GM23338 (cell line): ENCODE results near the gene RNGTT. TPM values are rescaled to one million over a fixed set of nuclear protein-coding genes. Genes with fewer than 3 reads are reported as not detected.

ENCODE experiments used
- ATAC-seq: fragments of 200-7000 bp; cut with Tn5 transposase; 3 replicates; pipeline ENCODE4 v1.9.1; 2020
- DNase-seq: peaks from one replicate; pipeline ENCODE4 v3.0.0-alpha.2; 2015; ENCODE audit warnings: low spot score
- H2AFZ ChIP-seq: fragments of 200-600 bp; sonication (generic); 2 replicates; pipeline ENCODE4 v1.8.0; 2016; ENCODE audit warnings: antibody characterized with exemption, mild to moderate bottlenecking, moderate library complexity
- H3F3A ChIP-seq: fragments of 200-600 bp; sonication (generic); replicated peaks from 2 replicates; pipeline ENCODE4 v1.8.0; 2017; ENCODE audit warnings: antibody characterized with exemption, mixed run types, low read depth
- H3K27ac ChIP-seq: fragments of 200-600 bp; sonication (generic); 2 replicates; pipeline ENCODE4 v1.6.1; 2016; ENCODE audit warnings: low read depth
- H3K27me3 ChIP-seq: fragments of 200-600 bp; sonication (generic); 2 replicates; pipeline ENCODE4 v1.8.0; 2016; ENCODE audit warnings: mild to moderate bottlenecking, mixed run types, moderate library complexity; ENCODE audit not compliant: insufficient read depth
- H3K36me3 ChIP-seq: fragments of 200-600 bp; sonication (generic); 2 replicates; pipeline ENCODE4 v1.8.0; 2016; ENCODE audit warnings: mild to moderate bottlenecking; ENCODE audit not compliant: insufficient read depth
- H3K4me1 ChIP-seq: fragments of 200-600 bp; sonication (generic); 2 replicates; pipeline ENCODE4 v1.8.0; 2016; ENCODE audit warnings: mild to moderate bottlenecking, moderate library complexity; ENCODE audit not compliant: insufficient read depth
- H3K4me2 ChIP-seq: fragments of 200-600 bp; sonication (generic); 2 replicates; pipeline ENCODE4 v1.7.1; 2017; ENCODE audit warnings: mixed run types
- H3K4me3 ChIP-seq: fragments of 200-600 bp; sonication (generic); 2 replicates; pipeline ENCODE4 v1.6.1; 2016; ENCODE audit warnings: mixed run types
- H3K79me2 ChIP-seq: fragments of 200-600 bp; sonication (generic); replicated peaks from 2 replicates; pipeline ENCODE4 v1.8.0; 2017; ENCODE audit warnings: mild to moderate bottlenecking; ENCODE audit not compliant: insufficient read depth
- H3K9me2 ChIP-seq: fragments of 200-600 bp; sonication (generic); 2 replicates; pipeline ENCODE4 v1.8.0; 2017; ENCODE audit not compliant: insufficient read depth
- H4K20me1 ChIP-seq: fragments of 200-600 bp; sonication (generic); replicated peaks from 2 replicates; pipeline ENCODE4 v1.8.0; 2017; ENCODE audit warnings: mild to moderate bottlenecking; ENCODE audit not compliant: insufficient read depth
- H3K27ac Mint-ChIP-seq: 2 replicates; pipeline ENCODE4 v1.8.0; 2020; ENCODE audit warnings: inconsistent platforms, mild to moderate bottlenecking, moderate library complexity, mixed read lengths
- H3K27me3 Mint-ChIP-seq: 3 replicates; pipeline ENCODE4 v1.8.0; 2022; ENCODE audit warnings: low read depth, mild to moderate bottlenecking, moderate library complexity, mixed read lengths, inconsistent platforms; ENCODE audit not compliant: insufficient read depth, poor library complexity
- H3K36me3 Mint-ChIP-seq: 3 replicates; pipeline ENCODE4 v1.8.0; 2021; ENCODE audit warnings: low read depth, mild to moderate bottlenecking, inconsistent platforms, moderate library complexity, mixed read lengths
- H3K4me1 Mint-ChIP-seq: 3 replicates; pipeline ENCODE4 v1.8.0; 2020; ENCODE audit warnings: mild to moderate bottlenecking, inconsistent platforms, mixed read lengths
- H3K4me3 Mint-ChIP-seq: 3 replicates; pipeline ENCODE4 v1.8.0; 2021; ENCODE audit warnings: moderate library complexity, mild to moderate bottlenecking, inconsistent platforms, mixed read lengths
- H3K9me3 Mint-ChIP-seq: 3 replicates; pipeline ENCODE4 v1.8.0; 2020; ENCODE audit warnings: moderate library complexity, mild to moderate bottlenecking, inconsistent platforms, mixed read lengths
- CREB1 ChIP-seq: fragments of 250-450 bp; sonication (Bioruptor Pico); IDR thresholded peaks from 2 replicates; pipeline ENCODE4 v1.5.0; 2020; ENCODE audit warnings: low read depth, mild to moderate bottlenecking, moderate library complexity
- EZH2 ChIP-seq: fragments of 200-600 bp; sonication (generic); IDR thresholded peaks from one replicate; pipeline ENCODE4 v1.8.0; 2017; ENCODE audit warnings: antibody characterized with exemption, mild to moderate bottlenecking, low read depth; ENCODE audit not compliant: unreplicated experiment
- EZH2phosphoT487 ChIP-seq: fragments of 200-600 bp; sonication (generic); IDR thresholded peaks from one replicate; pipeline ENCODE4 v1.8.1; 2018; ENCODE audit warnings: antibody characterized with exemption; ENCODE audit not compliant: unreplicated experiment
- JUNB ChIP-seq: IDR thresholded peaks from one replicate; pipeline ENCODE4 v1.6.1; 2016; ENCODE audit warnings: antibody characterized with exemption; ENCODE audit not compliant: unreplicated experiment
- NANOG ChIP-seq: IDR thresholded peaks from 2 replicates; pipeline ENCODE4 v1.6.1; 2016; ENCODE audit warnings: antibody characterized with exemption, borderline replicate concordance
- POLR2AphosphoS5 ChIP-seq: IDR thresholded peaks from 2 replicates; pipeline ENCODE4 v1.6.1; 2016; ENCODE audit warnings: antibody characterized with exemption, low read depth
- STAT1 ChIP-seq: IDR thresholded peaks from one replicate; pipeline ENCODE4 v1.6.1; 2016; ENCODE audit warnings: antibody characterized with exemption; ENCODE audit not compliant: unreplicated experiment
- ZNF114 ChIP-seq: fragments of 250-450 bp; sonication (Bioruptor Pico); IDR thresholded peaks from 2 replicates; pipeline ENCODE4 v1.5.0; 2020; ENCODE audit warnings: mild to moderate bottlenecking, moderate library complexity
- ZNF331 ChIP-seq: fragments of 250-450 bp; sonication (Bioruptor Pico); IDR thresholded peaks from 2 replicates; pipeline ENCODE4 v1.5.0; 2020; ENCODE audit warnings: low read depth, mild to moderate bottlenecking, moderate library complexity
- polyA plus RNA-seq: library from polyadenylated mRNA; unstranded; fragments of >200 nt; fragmentation: Nextera tagmentation; extraction: Ambion mirVana; gene quantifications from 2 replicates; pipeline ENCODE4 v1.2.1, GENCODE V29; 2016
- total RNA-seq: library from RNA; depleted of rRNA; stranded (reverse); fragments of >200 nt; shearing (Covaris generic); gene quantifications from 2 replicates; pipeline ENCODE4 v1.2.3, GENCODE V29; 2014
- TF ChIP-seq, protein P1 (sequence below): fragments of 250-450 bp; sonication (Bioruptor Pico); IDR thresholded peaks from 2 replicates; pipeline ENCODE4 v1.5.0; 2020; ENCODE audit warnings: mild to moderate bottlenecking, moderate library complexity
- TF ChIP-seq, protein P2 (sequence below): IDR thresholded peaks from 2 replicates; pipeline ENCODE4 v1.6.1; 2016; ENCODE audit warnings: antibody characterized with exemption
- TF ChIP-seq, protein P3 (sequence below), 2 experiments: fragments of 200-600 bp in 1 of 2; sonication (generic) in 1 of 2; conservative IDR thresholded peaks; 2 replicates each; pipeline versions ENCODE4 v1.5.1 to v1.6.1; 2016 to 2017; ENCODE audit warnings: antibody characterized with exemption in 2 of 2, low read depth in 2 of 2, mild to moderate bottlenecking in 2 of 2, moderate library complexity in 1 of 2
- TF ChIP-seq, protein P4 (sequence below): IDR thresholded peaks from one replicate; pipeline ENCODE4 v1.6.1; 2018; ENCODE audit warnings: antibody characterized with exemption; ENCODE audit not compliant: unreplicated experiment

The RNGTT gene
- total and polyA plus RNA-seq, 2 experiments from 2014 or later, result 11.2 to 29.2 TPM

DNA sequence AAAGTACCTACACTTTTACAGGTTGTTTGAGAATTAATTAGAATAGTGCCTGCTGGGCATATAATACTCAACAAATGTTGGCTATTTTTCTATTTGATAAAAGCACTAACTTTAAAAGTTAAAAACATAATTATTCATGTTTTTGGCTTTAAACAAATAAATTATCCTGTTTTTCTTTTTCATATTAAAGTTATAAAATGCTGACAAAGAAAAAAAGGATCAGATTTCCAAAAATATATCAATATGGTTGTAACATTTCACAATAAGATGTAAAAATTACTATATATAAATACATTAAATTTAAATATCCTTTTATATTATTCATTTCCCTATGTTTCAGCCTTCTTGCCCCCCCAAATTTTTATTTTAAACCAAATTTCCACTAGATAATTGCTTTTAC lies 312.0 kb downstream of the RNGTT start:
- Histone ChIP-seq H3K4me1 (no peaks in the 10 kb centered on the region), H3K27me3 (no peaks in the 10 kb centered on the region), H2AFZ (no peak overlapping the region), H3K79me2 (no peaks in the 10 kb centered on the region), H3F3A (no peaks in the 10 kb centered on the region), H3K36me3 (no peaks in the 10 kb centered on the region), H3K4me2 (no peak overlapping the region), H3K9me2 (no peaks in the 10 kb centered on the region), H3K4me3 (no peak overlapping the region), H3K27ac (no peak overlapping the region), H4K20me1 (no peaks in the 10 kb centered on the region)
- DNase-seq (no peak), ATAC-seq (no peak)
- no peak overlapping the region for H3K4me3 Mint-ChIP-seq
- no peak overlapping the region for H3K27ac Mint-ChIP-seq
- H3K4me1 Mint-ChIP-seq, result peaks cover 5% of the 10 kb centered on the region; the same call in 2 of the 3 replicates
- no peak for TF ChIP-seq ZNF331 (CRISPR knock-in tag)
- TF ChIP-seq, protein P1, sequence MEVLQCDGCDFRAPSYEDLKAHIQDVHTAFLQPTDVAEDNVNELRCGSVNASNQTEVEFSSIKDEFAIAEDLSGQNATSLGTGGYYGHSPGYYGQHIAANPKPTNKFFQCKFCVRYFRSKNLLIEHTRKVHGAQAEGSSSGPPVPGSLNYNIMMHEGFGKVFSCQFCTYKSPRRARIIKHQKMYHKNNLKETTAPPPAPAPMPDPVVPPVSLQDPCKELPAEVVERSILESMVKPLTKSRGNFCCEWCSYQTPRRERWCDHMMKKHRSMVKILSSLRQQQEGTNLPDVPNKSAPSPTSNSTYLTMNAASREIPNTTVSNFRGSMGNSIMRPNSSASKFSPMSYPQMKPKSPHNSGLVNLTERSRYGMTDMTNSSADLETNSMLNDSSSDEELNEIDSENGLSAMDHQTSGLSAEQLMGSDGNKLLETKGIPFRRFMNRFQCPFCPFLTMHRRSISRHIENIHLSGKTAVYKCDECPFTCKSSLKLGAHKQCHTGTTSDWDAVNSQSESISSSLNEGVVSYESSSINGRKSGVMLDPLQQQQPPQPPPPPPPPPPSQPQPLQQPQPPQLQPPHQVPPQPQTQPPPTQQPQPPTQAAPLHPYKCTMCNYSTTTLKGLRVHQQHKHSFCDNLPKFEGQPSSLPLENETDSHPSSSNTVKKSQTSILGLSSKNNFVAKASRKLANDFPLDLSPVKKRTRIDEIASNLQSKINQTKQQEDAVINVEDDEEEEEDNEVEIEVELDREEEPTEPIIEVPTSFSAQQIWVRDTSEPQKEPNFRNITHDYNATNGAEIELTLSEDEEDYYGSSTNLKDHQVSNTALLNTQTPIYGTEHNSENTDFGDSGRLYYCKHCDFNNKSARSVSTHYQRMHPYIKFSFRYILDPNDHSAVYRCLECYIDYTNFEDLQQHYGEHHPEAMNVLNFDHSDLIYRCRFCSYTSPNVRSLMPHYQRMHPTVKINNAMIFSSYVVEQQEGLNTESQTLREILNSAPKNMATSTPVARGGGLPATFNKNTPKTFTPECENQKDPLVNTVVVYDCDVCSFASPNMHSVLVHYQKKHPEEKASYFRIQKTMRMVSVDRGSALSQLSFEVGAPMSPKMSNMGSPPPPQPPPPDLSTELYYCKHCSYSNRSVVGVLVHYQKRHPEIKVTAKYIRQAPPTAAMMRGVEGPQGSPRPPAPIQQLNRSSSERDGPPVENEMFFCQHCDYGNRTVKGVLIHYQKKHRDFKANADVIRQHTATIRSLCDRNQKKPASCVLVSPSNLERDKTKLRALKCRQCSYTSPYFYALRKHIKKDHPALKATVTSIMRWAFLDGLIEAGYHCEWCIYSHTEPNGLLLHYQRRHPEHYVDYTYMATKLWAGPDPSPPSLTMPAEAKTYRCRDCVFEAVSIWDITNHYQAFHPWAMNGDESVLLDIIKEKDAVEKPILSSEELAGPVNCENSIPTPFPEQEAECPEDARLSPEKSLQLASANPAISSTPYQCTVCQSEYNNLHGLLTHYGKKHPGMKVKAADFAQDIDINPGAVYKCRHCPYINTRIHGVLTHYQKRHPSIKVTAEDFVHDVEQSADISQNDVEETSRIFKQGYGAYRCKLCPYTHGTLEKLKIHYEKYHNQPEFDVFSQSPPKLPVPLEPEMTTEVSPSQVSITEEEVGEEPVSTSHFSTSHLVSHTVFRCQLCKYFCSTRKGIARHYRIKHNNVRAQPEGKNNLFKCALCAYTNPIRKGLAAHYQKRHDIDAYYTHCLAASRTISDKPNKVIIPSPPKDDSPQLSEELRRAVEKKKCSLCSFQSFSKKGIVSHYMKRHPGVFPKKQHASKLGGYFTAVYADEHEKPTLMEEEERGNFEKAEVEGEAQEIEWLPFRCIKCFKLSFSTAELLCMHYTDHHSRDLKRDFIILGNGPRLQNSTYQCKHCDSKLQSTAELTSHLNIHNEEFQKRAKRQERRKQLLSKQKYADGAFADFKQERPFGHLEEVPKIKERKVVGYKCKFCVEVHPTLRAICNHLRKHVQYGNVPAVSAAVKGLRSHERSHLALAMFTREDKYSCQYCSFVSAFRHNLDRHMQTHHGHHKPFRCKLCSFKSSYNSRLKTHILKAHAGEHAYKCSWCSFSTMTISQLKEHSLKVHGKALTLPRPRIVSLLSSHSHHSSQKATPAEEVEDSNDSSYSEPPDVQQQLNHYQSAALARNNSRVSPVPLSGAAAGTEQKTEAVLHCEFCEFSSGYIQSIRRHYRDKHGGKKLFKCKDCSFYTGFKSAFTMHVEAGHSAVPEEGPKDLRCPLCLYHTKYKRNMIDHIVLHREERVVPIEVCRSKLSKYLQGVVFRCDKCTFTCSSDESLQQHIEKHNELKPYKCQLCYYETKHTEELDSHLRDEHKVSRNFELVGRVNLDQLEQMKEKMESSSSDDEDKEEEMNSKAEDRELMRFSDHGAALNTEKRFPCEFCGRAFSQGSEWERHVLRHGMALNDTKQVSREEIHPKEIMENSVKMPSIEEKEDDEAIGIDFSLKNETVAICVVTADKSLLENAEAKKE (CRISPR knock-in tag), result no peak
- TF ChIP-seq POLR2AphosphoS5, result no peak
- no peak for TF ChIP-seq NANOG
- no peak for TF ChIP-seq JUNB
- TF ChIP-seq STAT1, result no peak
- no peak for TF ChIP-seq EZH2phosphoT487
- TF ChIP-seq, protein P2, sequence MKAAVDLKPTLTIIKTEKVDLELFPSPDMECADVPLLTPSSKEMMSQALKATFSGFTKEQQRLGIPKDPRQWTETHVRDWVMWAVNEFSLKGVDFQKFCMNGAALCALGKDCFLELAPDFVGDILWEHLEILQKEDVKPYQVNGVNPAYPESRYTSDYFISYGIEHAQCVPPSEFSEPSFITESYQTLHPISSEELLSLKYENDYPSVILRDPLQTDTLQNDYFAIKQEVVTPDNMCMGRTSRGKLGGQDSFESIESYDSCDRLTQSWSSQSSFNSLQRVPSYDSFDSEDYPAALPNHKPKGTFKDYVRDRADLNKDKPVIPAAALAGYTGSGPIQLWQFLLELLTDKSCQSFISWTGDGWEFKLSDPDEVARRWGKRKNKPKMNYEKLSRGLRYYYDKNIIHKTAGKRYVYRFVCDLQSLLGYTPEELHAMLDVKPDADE, result no peak
- no peak for TF ChIP-seq CREB1 (CRISPR knock-in tag)
- TF ChIP-seq, protein P3, sequence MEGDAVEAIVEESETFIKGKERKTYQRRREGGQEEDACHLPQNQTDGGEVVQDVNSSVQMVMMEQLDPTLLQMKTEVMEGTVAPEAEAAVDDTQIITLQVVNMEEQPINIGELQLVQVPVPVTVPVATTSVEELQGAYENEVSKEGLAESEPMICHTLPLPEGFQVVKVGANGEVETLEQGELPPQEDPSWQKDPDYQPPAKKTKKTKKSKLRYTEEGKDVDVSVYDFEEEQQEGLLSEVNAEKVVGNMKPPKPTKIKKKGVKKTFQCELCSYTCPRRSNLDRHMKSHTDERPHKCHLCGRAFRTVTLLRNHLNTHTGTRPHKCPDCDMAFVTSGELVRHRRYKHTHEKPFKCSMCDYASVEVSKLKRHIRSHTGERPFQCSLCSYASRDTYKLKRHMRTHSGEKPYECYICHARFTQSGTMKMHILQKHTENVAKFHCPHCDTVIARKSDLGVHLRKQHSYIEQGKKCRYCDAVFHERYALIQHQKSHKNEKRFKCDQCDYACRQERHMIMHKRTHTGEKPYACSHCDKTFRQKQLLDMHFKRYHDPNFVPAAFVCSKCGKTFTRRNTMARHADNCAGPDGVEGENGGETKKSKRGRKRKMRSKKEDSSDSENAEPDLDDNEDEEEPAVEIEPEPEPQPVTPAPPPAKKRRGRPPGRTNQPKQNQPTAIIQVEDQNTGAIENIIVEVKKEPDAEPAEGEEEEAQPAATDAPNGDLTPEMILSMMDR (conservative IDR thresholded peaks at IDR 0.05; ENCODE audit: low read depth in 2 of 2), result no peak
- TF ChIP-seq EZH2, result no peak
- TF ChIP-seq, protein P4, sequence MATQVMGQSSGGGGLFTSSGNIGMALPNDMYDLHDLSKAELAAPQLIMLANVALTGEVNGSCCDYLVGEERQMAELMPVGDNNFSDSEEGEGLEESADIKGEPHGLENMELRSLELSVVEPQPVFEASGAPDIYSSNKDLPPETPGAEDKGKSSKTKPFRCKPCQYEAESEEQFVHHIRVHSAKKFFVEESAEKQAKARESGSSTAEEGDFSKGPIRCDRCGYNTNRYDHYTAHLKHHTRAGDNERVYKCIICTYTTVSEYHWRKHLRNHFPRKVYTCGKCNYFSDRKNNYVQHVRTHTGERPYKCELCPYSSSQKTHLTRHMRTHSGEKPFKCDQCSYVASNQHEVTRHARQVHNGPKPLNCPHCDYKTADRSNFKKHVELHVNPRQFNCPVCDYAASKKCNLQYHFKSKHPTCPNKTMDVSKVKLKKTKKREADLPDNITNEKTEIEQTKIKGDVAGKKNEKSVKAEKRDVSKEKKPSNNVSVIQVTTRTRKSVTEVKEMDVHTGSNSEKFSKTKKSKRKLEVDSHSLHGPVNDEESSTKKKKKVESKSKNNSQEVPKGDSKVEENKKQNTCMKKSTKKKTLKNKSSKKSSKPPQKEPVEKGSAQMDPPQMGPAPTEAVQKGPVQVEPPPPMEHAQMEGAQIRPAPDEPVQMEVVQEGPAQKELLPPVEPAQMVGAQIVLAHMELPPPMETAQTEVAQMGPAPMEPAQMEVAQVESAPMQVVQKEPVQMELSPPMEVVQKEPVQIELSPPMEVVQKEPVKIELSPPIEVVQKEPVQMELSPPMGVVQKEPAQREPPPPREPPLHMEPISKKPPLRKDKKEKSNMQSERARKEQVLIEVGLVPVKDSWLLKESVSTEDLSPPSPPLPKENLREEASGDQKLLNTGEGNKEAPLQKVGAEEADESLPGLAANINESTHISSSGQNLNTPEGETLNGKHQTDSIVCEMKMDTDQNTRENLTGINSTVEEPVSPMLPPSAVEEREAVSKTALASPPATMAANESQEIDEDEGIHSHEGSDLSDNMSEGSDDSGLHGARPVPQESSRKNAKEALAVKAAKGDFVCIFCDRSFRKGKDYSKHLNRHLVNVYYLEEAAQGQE, result no peak
- no peak for TF ChIP-seq ZNF114
- no peaks in the 10 kb centered on the region for H3K36me3 Mint-ChIP-seq
- peaks cover 2% of the 10 kb centered on the region for H3K27me3 Mint-ChIP-seq
- H3K9me3 Mint-ChIP-seq, result no peaks in the 10 kb centered on the region; the same call in 2 of the 3 replicates
